Skeletal muscle tissue (tissue), 4 donors: ENCODE data around the gene ATG7. TPM values are rescaled to one million over a fixed set of nuclear protein-coding genes. Genes with fewer than 3 reads are reported as not detected.
"Not testable (repeated sequence)": the region's sequence is repeated elsewhere in the genome, so short reads cannot be mapped to it uniquely, and the experiment has no call there.

Experiments
- H3K27ac ChIP-seq: one replicate; pipeline ENCODE4 v1.7.0; 2013; ENCODE audit warnings: mild to moderate bottlenecking, low read depth, low read length, inconsistent platforms
- H3K27me3 ChIP-seq, 3 donors: one replicate each; pipeline ENCODE4 v1.7.0; 2013; ENCODE audit warnings: low read length in 3 of 3; ENCODE audit not compliant: control insufficient read depth in 3 of 3, insufficient read depth in 3 of 3
- H3K36me3 ChIP-seq, 3 donors: one replicate each; pipeline ENCODE4 v1.7.0; 2013; ENCODE audit warnings: low read length in 3 of 3; ENCODE audit not compliant: control insufficient read depth in 3 of 3, insufficient read depth in 3 of 3
- H3K4me1 ChIP-seq, 3 donors: one replicate each; pipeline ENCODE4 v1.7.0; 2013; ENCODE audit warnings: low read length in 3 of 3, mild to moderate bottlenecking in 3 of 3; ENCODE audit not compliant: control insufficient read depth in 3 of 3, insufficient read depth in 3 of 3
- H3K4me3 ChIP-seq, 3 donors: one replicate each; pipeline ENCODE4 v1.7.0; 2013; ENCODE audit warnings: low read length in 3 of 3
- H3K9ac ChIP-seq, 3 donors: one replicate each; pipeline ENCODE4 v1.7.0; 2013; ENCODE audit warnings: low read length in 3 of 3, mild to moderate bottlenecking in 3 of 3, moderate library complexity in 2 of 3, low read depth in 1 of 3
- H3K9me3 ChIP-seq, 3 donors: one replicate each; pipeline ENCODE4 v1.7.0; 2013; ENCODE audit warnings: low read length in 3 of 3; ENCODE audit not compliant: control insufficient read depth in 3 of 3
- total RNA-seq: library from RNA; depleted of rRNA; stranded (reverse); fragments of >200 nt; gene quantifications from one replicate; pipeline ENCODE4 v1.2.3, GENCODE V29; 2014
- donor health status: Osteomylitis.

The ATG7 gene
- total RNA-seq, 1 donor from 2014 or later = 48.0 TPM

GRCh38 chr3:11479221-11479620 is 207.0 kb downstream of the ATG7 start:
- Histone ChIP-seq H3K9me3 (no peaks in the 10 kb centered on the region), H3K36me3 (no peaks in the 10 kb centered on the region), H3K4me3 (no peak overlapping the region), H3K27ac (no peak overlapping the region), H3K9ac (no peak overlapping the region), H3K27me3 (no peaks in the 10 kb centered on the region), H3K4me1 (peaks cover 22 to 28% (median 28%) of the 10 kb centered on the region in 3 donors)

GRCh38 chr3:11480663-11481298 is 208.6 kb downstream of the ATG7 start:
- Histone ChIP-seq H3K27ac (peak overlapping the region; percentile 67), H3K36me3 (no peaks in the 10 kb centered on the region), H3K4me1 (peaks cover 22 to 28% (median 28%) of the 10 kb centered on the region in 3 donors), H3K9me3 (no peaks in the 10 kb centered on the region), H3K9ac (peak overlapping the region in 1 of 3 donors; percentile 14), H3K27me3 (no peaks in the 10 kb centered on the region), H3K4me3 (no peak overlapping the region)

- Histone ChIP-seq H3K27ac (peak overlapping the region; percentile 67), H3K4me3 (no peak overlapping the region), H3K4me1 (peaks cover 22 to 28% (median 28%) of the 10 kb centered on the region in 3 donors), H3K9ac (peak overlapping the region in 1 of 3 donors; percentile 10), H3K36me3 (no peaks in the 10 kb centered on the region), H3K27me3 (no peaks in the 10 kb centered on the region), H3K9me3 (no peaks in the 10 kb centered on the region)
Observed at GRCh38 chr3:11481556-11481955, 209.4 kb downstream of the ATG7 start.

- Histone ChIP-seq H3K4me1 (peaks cover 22 to 28% (median 28%) of the 10 kb centered on the region in 3 donors), H3K27me3 (no peaks in the 10 kb centered on the region), H3K9ac (no peak overlapping the region), H3K9me3 (no peaks in the 10 kb centered on the region), H3K4me3 (no peak overlapping the region), H3K36me3 (no peaks in the 10 kb centered on the region), H3K27ac (peak overlapping the region; percentile 67)
Observed at GRCh38 chr3:11482021-11482420, 209.8 kb downstream of the ATG7 start.

- not testable (repeated sequence) for H3K27me3 ChIP-seq, H3K27ac ChIP-seq, H3K36me3 ChIP-seq, H3K4me3 ChIP-seq, H3K9me3 ChIP-seq, H3K4me1 ChIP-seq, H3K9ac ChIP-seq
Observed at GRCh38 chr3:11488356-11488755, 216.2 kb downstream of the ATG7 start.

- no peaks in the 10 kb centered on the region for H3K27me3 ChIP-seq
- no peak overlapping the region for H3K27ac ChIP-seq
- H3K36me3 ChIP-seq = no peaks in the 10 kb centered on the region
- H3K9me3 ChIP-seq = no peaks in the 10 kb centered on the region
- H3K4me1 ChIP-seq = peaks cover 6 to 9% (median 6%) of the 10 kb centered on the region in 3 donors
- no peak overlapping the region for H3K4me3 ChIP-seq
- H3K9ac ChIP-seq = no peak overlapping the region
Observed at GRCh38 chr3:11494131-11494916, 222.1 kb downstream of the ATG7 start.

- no peaks in the 10 kb centered on the region for H3K9me3 ChIP-seq
- H3K4me1 ChIP-seq = peaks cover 6 to 9% (median 6%) of the 10 kb centered on the region in 3 donors
- H3K4me3 ChIP-seq = no peak overlapping the region
- no peaks in the 10 kb centered on the region for H3K27me3 ChIP-seq
- no peak overlapping the region for H3K27ac ChIP-seq
- no peaks in the 10 kb centered on the region for H3K36me3 ChIP-seq
- H3K9ac ChIP-seq = no peak overlapping the region
Observed at GRCh38 chr3:11495948-11496557, 223.9 kb downstream of the ATG7 start.

GRCh38 chr3:11498177-11498576 is 226.0 kb downstream of the ATG7 start:
- Histone ChIP-seq H3K27me3 (no peaks in the 10 kb centered on the region), H3K27ac (no peak overlapping the region), H3K4me1 (peaks cover 6 to 9% (median 6%) of the 10 kb centered on the region in 3 donors), H3K9me3 (no peaks in the 10 kb centered on the region), H3K4me3 (no peak overlapping the region), H3K36me3 (no peaks in the 10 kb centered on the region), H3K9ac (no peak overlapping the region)

GRCh38 chr3:11498646-11499045 is 226.4 kb downstream of the ATG7 start:
- no peaks in the 10 kb centered on the region for H3K9me3 ChIP-seq
- no peak overlapping the region for H3K27ac ChIP-seq
- H3K4me3 ChIP-seq = no peak overlapping the region
- H3K27me3 ChIP-seq = no peaks in the 10 kb centered on the region
- H3K4me1 ChIP-seq = peaks cover 6 to 9% (median 6%) of the 10 kb centered on the region in 3 donors
- no peak overlapping the region for H3K9ac ChIP-seq
- H3K36me3 ChIP-seq = no peaks in the 10 kb centered on the region

GRCh38 chr3:11499144-11499543 is 226.9 kb downstream of the ATG7 start:
- Histone ChIP-seq H3K27me3 (no peaks in the 10 kb centered on the region), H3K36me3 (no peaks in the 10 kb centered on the region), H3K4me3 (no peak overlapping the region), H3K9me3 (no peaks in the 10 kb centered on the region), H3K4me1 (peaks cover 6 to 9% (median 6%) of the 10 kb centered on the region in 3 donors), H3K9ac (no peak overlapping the region), H3K27ac (no peak overlapping the region)
